ENCODE measurements around the gene KIAA1586.

DNA sequence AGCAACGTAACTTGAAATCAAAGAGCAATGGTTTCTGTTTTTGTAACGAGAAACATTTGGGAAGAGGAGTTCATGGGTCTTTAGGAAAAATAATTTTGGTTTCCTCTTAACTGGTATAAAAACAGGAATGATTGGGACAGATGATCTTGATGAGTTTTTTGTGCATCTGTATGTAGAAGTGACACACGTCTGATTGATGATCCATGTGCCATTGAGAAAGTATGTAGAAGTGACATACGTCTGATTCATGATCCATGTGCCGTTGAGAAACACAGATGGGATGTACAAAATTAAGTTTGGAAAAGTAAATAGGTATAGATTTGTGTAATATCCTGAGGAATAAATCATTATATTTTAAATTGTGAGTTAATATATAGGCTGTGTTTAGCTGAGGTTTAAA is 2.1 kb downstream of the KIAA1586 start:
- TF ChIP-seq, protein P1, sequence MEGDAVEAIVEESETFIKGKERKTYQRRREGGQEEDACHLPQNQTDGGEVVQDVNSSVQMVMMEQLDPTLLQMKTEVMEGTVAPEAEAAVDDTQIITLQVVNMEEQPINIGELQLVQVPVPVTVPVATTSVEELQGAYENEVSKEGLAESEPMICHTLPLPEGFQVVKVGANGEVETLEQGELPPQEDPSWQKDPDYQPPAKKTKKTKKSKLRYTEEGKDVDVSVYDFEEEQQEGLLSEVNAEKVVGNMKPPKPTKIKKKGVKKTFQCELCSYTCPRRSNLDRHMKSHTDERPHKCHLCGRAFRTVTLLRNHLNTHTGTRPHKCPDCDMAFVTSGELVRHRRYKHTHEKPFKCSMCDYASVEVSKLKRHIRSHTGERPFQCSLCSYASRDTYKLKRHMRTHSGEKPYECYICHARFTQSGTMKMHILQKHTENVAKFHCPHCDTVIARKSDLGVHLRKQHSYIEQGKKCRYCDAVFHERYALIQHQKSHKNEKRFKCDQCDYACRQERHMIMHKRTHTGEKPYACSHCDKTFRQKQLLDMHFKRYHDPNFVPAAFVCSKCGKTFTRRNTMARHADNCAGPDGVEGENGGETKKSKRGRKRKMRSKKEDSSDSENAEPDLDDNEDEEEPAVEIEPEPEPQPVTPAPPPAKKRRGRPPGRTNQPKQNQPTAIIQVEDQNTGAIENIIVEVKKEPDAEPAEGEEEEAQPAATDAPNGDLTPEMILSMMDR (IDR thresholded peaks at IDR 0.05), result no peak
- no peak for TF ChIP-seq POLR2A (IDR thresholded peaks at IDR 0.05)

All from body of pancreas (tissue), 4 donors.